NB4 (cell line): ENCODE measurements around the gene SEMA3E.

Experiments used
- CTCF ChIP-seq: IDR thresholded peaks from one replicate; pipeline ENCODE4 v1.5.1; 2012; ENCODE audit warnings: low read depth, low read length
- POLR2A ChIP-seq: IDR thresholded peaks from 2 replicates; pipeline ENCODE4 v1.6.1; 2011; ENCODE audit warnings: mild to moderate bottlenecking; ENCODE audit not compliant: insufficient read length; ENCODE audit errors: extremely low read depth

- TF ChIP-seq CTCF (no peak), POLR2A (no peak)
Observed at GRCh38 chr7:83426325-83426724, 222.6 kb downstream of the SEMA3E start.
